SK-N-SH (cell line): Measurements from ENCODE around the gene TRPT1. TPM values are rescaled to one million over a fixed set of nuclear protein-coding genes. Genes with fewer than 3 reads are reported as not detected.

Experiments
- CTCF ChIA-PET: fragments of 300-600, 350-600 bp; formaldehyde crosslinking; extraction: SDS; loops from one replicate; lab custom pipeline; 2021; lab: Yijun Ruan, JAX
- POLR2A ChIA-PET: fragments of 350-600 bp; sonication (Branson Sonifier 250); formaldehyde crosslinking; extraction: SDS; loops from one replicate; lab custom pipeline; 2020; ENCODE audit warnings: antibody characterized with exemption, inconsistent platforms; lab: Yijun Ruan, JAX
- DNase-seq: peaks from one replicate; pipeline ENCODE4 v3.0.0; 2012
- H2AFZ ChIP-seq: fragments of 200-600 bp; sonication (generic); 2 replicates; pipeline ENCODE4 v1.8.1; 2016; ENCODE audit warnings: antibody characterized with exemption, mild to moderate bottlenecking, low read depth
- H3F3A ChIP-seq: fragments of 200-600 bp; sonication (generic); replicated peaks from 2 replicates; pipeline ENCODE3; 2016; ENCODE audit warnings: antibody characterized with exemption, mild to moderate bottlenecking; ENCODE audit not compliant: insufficient read depth
- H3K27ac ChIP-seq, 2 experiments: fragments of 200-500 bp in 1 of 2; fragments of 200-600 bp in 1 of 2; sonication (Bioruptor generic) in 1 of 2; sonication (generic), shearing (Covaris generic) in 1 of 2; 2 replicates each; pipeline versions ENCODE4 v1.5.1 to v1.6.1; 2014 to 2016; ENCODE audit warnings: low read depth in 2 of 2, inconsistent platforms in 1 of 2, low read length in 1 of 2, mild to moderate bottlenecking in 1 of 2, mixed read lengths in 1 of 2
- H3K27me3 ChIP-seq: fragments of 200-600 bp; sonication (generic), shearing (Covaris generic); 2 replicates; pipeline ENCODE4 v1.6.1; 2016; ENCODE audit warnings: mixed run types; ENCODE audit not compliant: insufficient read depth
- H3K36me3 ChIP-seq, 2 experiments: fragments of 200-500 bp in 1 of 2; fragments of 200-600 bp in 1 of 2; sonication (Bioruptor generic) in 1 of 2; sonication (generic) in 1 of 2; replicated peaks in 1 of 2; 2 replicates each; pipeline versions ENCODE3 to v1.5.1; 2014 to 2016; ENCODE audit warnings: low read length in 1 of 2, mild to moderate bottlenecking in 1 of 2; ENCODE audit not compliant: insufficient read depth in 2 of 2, control insufficient read depth in 1 of 2
- H3K4me1 ChIP-seq, 2 experiments: fragments of 200-500 bp in 1 of 2; fragments of 200-600 bp in 1 of 2; sonication (Bioruptor generic) in 1 of 2; sonication (generic), shearing (Covaris generic) in 1 of 2; 2 replicates each; pipeline versions ENCODE4 v1.5.1 to v1.6.1; 2014 to 2016; ENCODE audit warnings: low read depth in 1 of 2, low read length in 1 of 2, mixed run types in 1 of 2; ENCODE audit not compliant: insufficient read depth in 2 of 2, control insufficient read depth in 1 of 2
- H3K4me2 ChIP-seq: fragments of 200-600 bp; sonication (generic), shearing (Covaris generic); 2 replicates; pipeline ENCODE4 v1.6.1; 2017; ENCODE audit warnings: mixed run types
- H3K4me3 ChIP-seq, 2 experiments: fragments of 200-500 bp in 1 of 2; fragments of 200-600 bp in 1 of 2; sonication (Bioruptor generic) in 1 of 2; sonication (generic), shearing (Covaris generic) in 1 of 2; 2 replicates each; pipeline versions ENCODE4 v1.5.1 to v1.8.1; 2014 to 2016; ENCODE audit warnings: low read depth in 2 of 2, inconsistent platforms in 1 of 2, low read length in 1 of 2, mild to moderate bottlenecking in 1 of 2, mixed read lengths in 1 of 2, moderate library complexity in 1 of 2
- H3K79me2 ChIP-seq: fragments of 200-600 bp; sonication (generic); 2 replicates; pipeline ENCODE4 v1.8.1; 2017; ENCODE audit warnings: mild to moderate bottlenecking; ENCODE audit not compliant: insufficient read depth
- H3K9ac ChIP-seq: fragments of 200-600 bp; sonication (generic); 2 replicates; pipeline ENCODE4 v1.6.1; 2017; ENCODE audit warnings: mixed run types
- H3K9me2 ChIP-seq: fragments of 200-600 bp; sonication (generic); 2 replicates; pipeline ENCODE4 v1.6.1; 2017; ENCODE audit warnings: mixed run types
- H3K9me3 ChIP-seq: fragments of 200-600 bp; sonication (generic); 2 replicates; pipeline ENCODE4 v1.6.1; 2017; ENCODE audit warnings: mixed run types, mild to moderate bottlenecking, moderate library complexity
- H4K20me1 ChIP-seq: fragments of 200-600 bp; sonication (generic); 2 replicates; pipeline ENCODE4 v1.6.1; 2017; ENCODE audit warnings: mild to moderate bottlenecking, mixed run types; ENCODE audit not compliant: insufficient read depth
- EP300 ChIP-seq, 2 experiments: IDR thresholded peaks; 2 replicates each; pipeline versions ENCODE4 v1.4.0 to v1.6.1; 2012; ENCODE audit warnings: borderline replicate concordance in 1 of 2, low read depth in 1 of 2, low read length in 1 of 2
- EZH2phosphoT487 ChIP-seq: fragments of 200-600 bp; sonication (generic); IDR thresholded peaks from 2 replicates; pipeline ENCODE4 v1.6.1; 2017; ENCODE audit warnings: low read depth, mixed run types, mild to moderate bottlenecking, antibody characterized with exemption, moderate library complexity, borderline replicate concordance
- FOSL2 ChIP-seq: IDR thresholded peaks from 2 replicates; pipeline ENCODE4 v1.4.0; 2012; ENCODE audit warnings: low read depth, mild to moderate bottlenecking, moderate library complexity, borderline replicate concordance
- FOXM1 ChIP-seq: IDR thresholded peaks from 2 replicates; pipeline ENCODE4 v1.4.0; 2012; ENCODE audit warnings: low read depth, mild to moderate bottlenecking
- GABPA ChIP-seq: IDR thresholded peaks from 2 replicates; pipeline ENCODE4 v1.4.0; 2012; ENCODE audit warnings: low read depth, mild to moderate bottlenecking
- GATA2 ChIP-seq: sonication (generic); formaldehyde crosslinking; IDR thresholded peaks from 2 replicates; pipeline ENCODE4 v1.5.0; 2020; ENCODE audit warnings: mild to moderate bottlenecking, missing genetic modification reagents
- JUND ChIP-seq: IDR thresholded peaks from 2 replicates; pipeline ENCODE4 v1.4.0; 2012
- MEF2A ChIP-seq: IDR thresholded peaks from 2 replicates; pipeline ENCODE4 v1.4.0; 2012; ENCODE audit warnings: low read depth, borderline replicate concordance
- NFIC ChIP-seq: IDR thresholded peaks from 2 replicates; pipeline ENCODE4 v1.4.0; 2012; ENCODE audit warnings: borderline replicate concordance
- POLR2AphosphoS5 ChIP-seq: IDR thresholded peaks from 2 replicates; pipeline ENCODE4 v1.6.1; 2012; ENCODE audit warnings: low read depth, low read length
- RCOR1 ChIP-seq: fragments of 150-350 bp; IDR thresholded peaks from 2 replicates; pipeline ENCODE4 v1.6.1; 2017; ENCODE audit warnings: antibody characterized with exemption, low read length
- SMC3 ChIP-seq: IDR thresholded peaks from 2 replicates; pipeline ENCODE4 v1.6.1; 2012; ENCODE audit warnings: low read depth, low read length, improper control_type of control experiment
- TAF1 ChIP-seq: IDR thresholded peaks from 2 replicates; pipeline ENCODE4 v1.6.1; 2012; ENCODE audit warnings: low read depth, mild to moderate bottlenecking, low read length, moderate library complexity, borderline replicate concordance
- TEAD4 ChIP-seq: IDR thresholded peaks from 2 replicates; pipeline ENCODE4 v1.4.0; 2012; ENCODE audit warnings: mild to moderate bottlenecking, borderline replicate concordance; ENCODE audit not compliant: insufficient read depth
- YY1 ChIP-seq: IDR thresholded peaks from 2 replicates; pipeline ENCODE4 v1.4.0; 2012; ENCODE audit warnings: low read depth, mild to moderate bottlenecking
- WGBS: methylation state at CpG from one replicate; pipeline ENCODE4 v1.1.6; 2017; ENCODE audit warnings: low lambda C conversion rate; 5-methylcytosine and 5-hydroxymethylcytosine counted together
- polyA plus RNA-seq, 3 experiments: library from polyadenylated mRNA; depleted of rRNA; stranded (reverse); fragments of >200 nt; gene quantifications; 2 replicates each; pipeline ENCODE4 v1.2.3, GENCODE V29; 2012
- TF ChIP-seq, protein P1 (sequence below): IDR thresholded peaks from 2 replicates; pipeline ENCODE4 v1.6.1; 2012; ENCODE audit warnings: mild to moderate bottlenecking, low read depth, low read length, moderate library complexity
- TF ChIP-seq, protein P2 (sequence below): IDR thresholded peaks from 2 replicates; pipeline ENCODE4; 2012
- TF ChIP-seq, protein P3 (sequence below): fragments of 150-350 bp; IDR thresholded peaks from 2 replicates; pipeline ENCODE4 v1.6.1; 2016; ENCODE audit warnings: mild to moderate bottlenecking, low read depth, low read length

The TRPT1 gene
- polyA plus RNA-seq, 1 of the 3 experiments (the other 2 are of a cell fraction) = 62.4 TPM

GRCh38 chr11:64229744-64230170, 3.8 kb upstream of the TRPT1 start:
- H3K9me3 ChIP-seq = no peaks in the 10 kb centered on the region
- H3K4me1 ChIP-seq = peaks cover 15 to 54% of the 10 kb centered on the region in 2 experiments; a peak in 2 of 4 replicates
- ChIA-PET POLR2A (interaction anchor here (0.8 to 1.2 kb wide), 2 partner anchors 10 to 11 kb away, joined by 3 read pairs; partner anchors contain the start of gene FKBP2), CTCF (interaction anchor here (1.5 kb wide), 1 partner anchor 16 kb away, joined by 5 read pairs; no protein-coding TSS in a partner anchor)
- H3F3A ChIP-seq = peaks cover 20% of the 10 kb centered on the region
- H4K20me1 ChIP-seq = no peaks in the 10 kb centered on the region
- peak overlapping the region; percentile 54 to 60; a peak in 3 of 4 replicates for H3K27ac ChIP-seq
- no peaks in the 10 kb centered on the region for H3K9me2 ChIP-seq
- H3K4me3 ChIP-seq = peak overlapping the region; percentile 73 to 75
- peaks cover 0 to 4% of the 10 kb centered on the region in 2 experiments for H3K36me3 ChIP-seq
- H3K79me2 ChIP-seq = peaks cover 50% of the 10 kb centered on the region
- no peak overlapping the region for H2AFZ ChIP-seq
- H3K4me2 ChIP-seq = peak overlapping the region; percentile 90
- TF ChIP-seq MEF2A = no peak
- TF ChIP-seq JUND = 0 out of 2 replicates have a peak, but pooled peaks have one; percentile 3
- WGBS = 74% methylated on average over 13 of the region's 13 CpGs
- DNase-seq = no peak
- H3K9ac ChIP-seq = no peak overlapping the region
- H3K27me3 ChIP-seq = no peaks in the 10 kb centered on the region

DNA sequence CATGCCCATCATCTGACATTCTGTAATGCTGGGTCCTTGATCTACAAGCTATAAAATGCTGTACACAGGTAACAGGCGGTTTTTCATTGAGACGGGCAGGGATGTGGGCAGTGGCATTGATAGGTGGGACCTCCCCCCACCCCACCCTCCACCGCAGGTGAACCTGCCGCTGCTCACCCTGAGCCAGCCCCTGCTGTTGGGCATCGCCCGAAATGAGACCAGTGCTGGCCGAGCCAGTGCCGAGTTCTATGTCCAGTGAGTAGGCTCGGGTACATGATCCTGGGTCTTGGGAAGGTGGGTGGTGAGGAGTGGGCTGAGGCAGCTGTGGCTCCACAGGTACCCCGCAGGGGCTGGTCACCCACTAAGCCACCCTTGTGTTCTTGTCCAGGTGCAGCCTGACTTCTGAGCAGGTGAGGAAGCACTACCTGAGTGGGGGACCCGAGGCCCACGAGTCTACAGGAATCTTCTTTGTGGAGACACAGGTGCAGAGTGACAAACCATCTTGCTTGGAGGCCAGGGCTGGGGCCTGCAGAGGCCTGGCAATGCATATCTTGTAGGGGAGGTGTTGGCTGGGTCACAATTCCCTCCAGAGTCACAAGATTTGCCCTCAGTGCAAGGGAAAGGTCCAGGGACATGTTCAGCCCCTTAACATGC, 3.2 kb upstream of the TRPT1 start:
- POLR2A ChIA-PET = interaction anchor here (0.8 kb wide), 1 partner anchor 9 kb away, joined by 3 read pairs; no protein-coding TSS in a partner anchor
- Histone ChIP-seq H3K4me1 (peaks cover 15 to 58% of the 10 kb centered on the region in 2 experiments; a peak in 2 of 4 replicates), H3F3A (peaks cover 20% of the 10 kb centered on the region), H3K4me3 (no peak overlapping the region), H2AFZ (no peak overlapping the region), H3K9me2 (no peaks in the 10 kb centered on the region), H3K9ac (no peak overlapping the region), H3K79me2 (peaks cover 50% of the 10 kb centered on the region), H3K27ac (peak overlapping the region in 1 of 2 experiments; percentile 60; a peak in 2 of 4 replicates), H3K27me3 (no peaks in the 10 kb centered on the region), H3K9me3 (no peaks in the 10 kb centered on the region), H4K20me1 (no peaks in the 10 kb centered on the region), H3K36me3 (peaks cover 0 to 4% of the 10 kb centered on the region in 2 experiments), H3K4me2 (peak overlapping the region; percentile 90; the same call in 1 of the 2 replicates)
- 90% methylated on average over 3 of the region's 12 CpGs for WGBS
- CTCF ChIA-PET = no interaction called here
- no peak for DNase-seq
- TF ChIP-seq POLR2AphosphoS5 (no peak; the same call in 1 of the 2 replicates), EP300 (IDR thresholded peaks at IDR 0.05; ENCODE audit: borderline replicate concordance in 1 of 2, low read depth in 1 of 2, low read length in 1 of 2) (no peak), SMC3 (no peak), FOXM1 (no peak), YY1 (no peak), RCOR1 (no peak), TEAD4 (no peak), FOSL2 (no peak), GABPA (no peak), NFIC (no peak), JUND (no peak), TAF1 (no peak), EZH2phosphoT487 (no peak), GATA2 (CRISPR knock-in tag) (no peak)
- TF ChIP-seq, protein P1, sequence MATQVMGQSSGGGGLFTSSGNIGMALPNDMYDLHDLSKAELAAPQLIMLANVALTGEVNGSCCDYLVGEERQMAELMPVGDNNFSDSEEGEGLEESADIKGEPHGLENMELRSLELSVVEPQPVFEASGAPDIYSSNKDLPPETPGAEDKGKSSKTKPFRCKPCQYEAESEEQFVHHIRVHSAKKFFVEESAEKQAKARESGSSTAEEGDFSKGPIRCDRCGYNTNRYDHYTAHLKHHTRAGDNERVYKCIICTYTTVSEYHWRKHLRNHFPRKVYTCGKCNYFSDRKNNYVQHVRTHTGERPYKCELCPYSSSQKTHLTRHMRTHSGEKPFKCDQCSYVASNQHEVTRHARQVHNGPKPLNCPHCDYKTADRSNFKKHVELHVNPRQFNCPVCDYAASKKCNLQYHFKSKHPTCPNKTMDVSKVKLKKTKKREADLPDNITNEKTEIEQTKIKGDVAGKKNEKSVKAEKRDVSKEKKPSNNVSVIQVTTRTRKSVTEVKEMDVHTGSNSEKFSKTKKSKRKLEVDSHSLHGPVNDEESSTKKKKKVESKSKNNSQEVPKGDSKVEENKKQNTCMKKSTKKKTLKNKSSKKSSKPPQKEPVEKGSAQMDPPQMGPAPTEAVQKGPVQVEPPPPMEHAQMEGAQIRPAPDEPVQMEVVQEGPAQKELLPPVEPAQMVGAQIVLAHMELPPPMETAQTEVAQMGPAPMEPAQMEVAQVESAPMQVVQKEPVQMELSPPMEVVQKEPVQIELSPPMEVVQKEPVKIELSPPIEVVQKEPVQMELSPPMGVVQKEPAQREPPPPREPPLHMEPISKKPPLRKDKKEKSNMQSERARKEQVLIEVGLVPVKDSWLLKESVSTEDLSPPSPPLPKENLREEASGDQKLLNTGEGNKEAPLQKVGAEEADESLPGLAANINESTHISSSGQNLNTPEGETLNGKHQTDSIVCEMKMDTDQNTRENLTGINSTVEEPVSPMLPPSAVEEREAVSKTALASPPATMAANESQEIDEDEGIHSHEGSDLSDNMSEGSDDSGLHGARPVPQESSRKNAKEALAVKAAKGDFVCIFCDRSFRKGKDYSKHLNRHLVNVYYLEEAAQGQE = no peak
- TF ChIP-seq, protein P2, sequence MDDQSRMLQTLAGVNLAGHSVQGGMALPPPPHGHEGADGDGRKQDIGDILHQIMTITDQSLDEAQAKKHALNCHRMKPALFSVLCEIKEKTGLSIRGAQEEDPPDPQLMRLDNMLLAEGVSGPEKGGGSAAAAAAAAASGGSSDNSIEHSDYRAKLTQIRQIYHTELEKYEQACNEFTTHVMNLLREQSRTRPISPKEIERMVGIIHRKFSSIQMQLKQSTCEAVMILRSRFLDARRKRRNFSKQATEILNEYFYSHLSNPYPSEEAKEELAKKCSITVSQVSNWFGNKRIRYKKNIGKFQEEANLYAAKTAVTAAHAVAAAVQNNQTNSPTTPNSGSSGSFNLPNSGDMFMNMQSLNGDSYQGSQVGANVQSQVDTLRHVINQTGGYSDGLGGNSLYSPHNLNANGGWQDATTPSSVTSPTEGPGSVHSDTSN = no peak
- TF ChIP-seq, protein P3, sequence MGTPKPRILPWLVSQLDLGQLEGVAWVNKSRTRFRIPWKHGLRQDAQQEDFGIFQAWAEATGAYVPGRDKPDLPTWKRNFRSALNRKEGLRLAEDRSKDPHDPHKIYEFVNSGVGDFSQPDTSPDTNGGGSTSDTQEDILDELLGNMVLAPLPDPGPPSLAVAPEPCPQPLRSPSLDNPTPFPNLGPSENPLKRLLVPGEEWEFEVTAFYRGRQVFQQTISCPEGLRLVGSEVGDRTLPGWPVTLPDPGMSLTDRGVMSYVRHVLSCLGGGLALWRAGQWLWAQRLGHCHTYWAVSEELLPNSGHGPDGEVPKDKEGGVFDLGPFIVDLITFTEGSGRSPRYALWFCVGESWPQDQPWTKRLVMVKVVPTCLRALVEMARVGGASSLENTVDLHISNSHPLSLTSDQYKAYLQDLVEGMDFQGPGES = no peak
